ENCODE measurements around the gene GHRH. TPM values are rescaled to one million over a fixed set of nuclear protein-coding genes. Genes with fewer than 3 reads are reported as not detected.

The GHRH gene
- total RNA-seq, 1 donor from 2014 or later, result not detected

DNA sequence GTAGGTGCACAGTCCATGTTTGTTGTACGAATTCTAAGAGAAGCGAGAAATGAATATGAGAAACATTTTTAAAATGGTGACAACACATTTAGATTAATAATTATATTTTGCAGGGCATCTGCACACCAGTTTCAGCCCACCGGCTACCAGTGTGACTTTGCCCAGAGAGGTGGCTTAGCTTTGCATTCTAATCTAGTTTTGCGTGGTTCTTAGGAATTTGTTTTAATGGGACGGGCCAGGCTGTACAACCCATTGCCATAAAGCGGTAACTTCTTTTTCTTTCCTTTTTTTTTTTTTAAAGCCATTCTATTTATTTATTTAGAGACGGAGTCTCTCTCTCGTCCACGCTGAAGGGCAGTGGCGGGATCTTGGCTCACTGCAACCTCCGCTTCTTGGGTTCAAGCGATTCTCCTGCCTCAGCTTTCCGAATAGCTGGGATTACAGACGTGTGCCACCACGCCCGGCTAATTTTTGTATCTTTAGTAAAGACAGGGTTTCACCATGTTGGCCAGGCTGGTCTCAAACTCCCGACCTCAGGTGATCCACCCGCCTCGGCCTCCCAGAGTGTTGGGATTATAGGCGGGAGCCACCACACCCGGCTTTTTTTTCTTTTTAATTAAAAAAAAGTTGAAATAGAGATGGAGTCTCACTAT lies 28.7 kb upstream of the GHRH start:
- DNase-seq (ENCODE audit: low spot score), result no peak

DNA sequence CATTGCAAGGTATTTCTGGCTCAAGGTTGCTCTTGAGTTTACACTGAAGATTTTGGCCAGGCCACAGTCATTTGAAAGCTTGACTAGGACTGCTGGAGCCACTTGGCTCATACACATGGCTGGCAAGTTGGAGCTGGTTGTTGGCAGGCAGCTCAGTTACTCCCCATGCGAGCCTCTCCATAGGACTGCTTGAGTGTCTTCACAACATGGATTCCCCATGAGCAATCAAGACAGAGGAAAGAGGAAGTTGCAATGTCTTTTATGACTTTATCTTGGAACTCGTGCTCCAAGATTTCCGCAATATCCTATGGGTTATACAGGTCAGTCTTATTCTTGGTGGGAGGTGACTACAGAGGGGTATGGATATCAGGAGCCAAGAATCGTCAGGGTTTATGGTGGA lies 26.5 kb upstream of the GHRH start:
- no peak for DNase-seq (ENCODE audit: low spot score)

DNA sequence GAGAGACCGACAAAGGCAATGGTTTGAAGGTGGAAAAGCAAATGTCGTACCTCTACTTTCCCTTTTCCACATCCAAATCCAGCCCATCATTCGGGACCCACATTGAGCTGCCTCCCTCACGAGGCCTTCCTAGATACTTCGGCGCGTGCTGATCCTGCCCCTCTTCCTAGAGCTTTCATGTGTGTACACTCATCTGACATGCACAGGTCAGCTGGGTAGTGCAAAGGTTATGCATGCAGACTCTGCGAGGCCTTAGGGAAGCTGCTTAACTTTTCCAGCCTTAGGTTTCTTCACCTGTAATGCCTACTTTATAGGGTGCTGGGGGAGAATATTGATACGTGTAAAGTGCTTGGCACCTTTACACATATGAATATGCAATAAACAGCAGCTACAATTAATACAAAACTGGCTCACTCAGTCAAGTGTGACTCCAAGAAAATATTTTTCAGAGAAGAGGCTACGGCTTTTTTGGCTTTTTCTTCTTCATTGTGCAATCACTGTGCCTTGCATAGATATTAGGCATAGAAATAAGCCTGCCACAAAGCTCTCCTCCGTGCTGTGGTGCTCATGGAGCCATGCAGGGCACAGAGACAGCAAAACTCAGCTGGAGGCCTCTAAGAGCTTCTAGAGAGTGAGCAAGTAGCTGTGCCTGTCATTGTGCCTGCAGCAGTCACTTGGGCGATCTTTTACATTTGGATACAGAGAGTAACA lies 24.2 kb upstream of the GHRH start:
- no peak for DNase-seq (ENCODE audit: low spot score)

DNA sequence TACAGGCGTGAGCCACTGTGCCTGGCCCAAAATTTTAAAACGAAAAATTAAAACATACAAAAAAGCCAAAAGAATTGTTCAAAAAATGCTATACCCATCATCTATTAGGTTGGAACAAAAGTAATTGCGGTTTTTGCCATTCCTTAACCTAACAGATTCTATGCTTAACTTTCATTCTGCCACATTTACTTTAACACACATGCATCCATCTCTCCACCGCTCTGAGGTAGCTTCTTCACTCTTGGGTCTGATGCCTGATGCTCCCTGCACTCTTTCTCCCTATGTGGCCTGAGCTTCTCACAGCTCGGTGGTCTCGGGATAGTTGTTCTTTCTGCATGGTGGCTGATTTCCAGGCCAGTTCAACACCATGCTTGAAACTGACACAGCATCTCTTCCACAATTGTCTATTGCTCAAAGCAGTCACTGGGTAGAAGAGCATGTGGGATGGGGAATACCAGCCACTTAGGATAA lies 23.1 kb upstream of the GHRH start:
- DNase-seq (ENCODE audit: low spot score), result no peak

- no peak for DNase-seq (ENCODE audit: low spot score)
Observed at GRCh38 chr20:37283530-37284195, 22.0 kb upstream of the GHRH start.

DNA sequence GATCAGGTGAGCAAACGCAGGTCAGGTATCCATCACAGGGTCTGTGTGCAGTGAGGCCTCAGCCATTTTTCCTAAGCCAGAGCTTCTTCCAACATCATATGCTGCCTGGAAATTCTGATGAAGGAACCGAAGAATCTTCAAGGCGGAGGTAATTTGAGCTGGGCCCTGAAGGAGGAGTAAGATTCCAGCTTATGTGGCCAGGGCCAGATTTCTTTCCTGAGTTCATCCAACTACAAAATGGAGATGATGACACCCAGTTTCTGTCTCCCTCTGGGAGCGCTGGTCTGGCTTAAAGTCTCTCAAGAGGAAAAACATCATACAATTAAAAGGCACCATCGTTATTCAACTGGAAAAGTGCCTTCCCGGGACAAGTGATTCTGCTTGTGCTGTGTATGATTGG lies 20.9 kb upstream of the GHRH start:
- DNase-seq (ENCODE audit: low spot score), result no peak

DNA sequence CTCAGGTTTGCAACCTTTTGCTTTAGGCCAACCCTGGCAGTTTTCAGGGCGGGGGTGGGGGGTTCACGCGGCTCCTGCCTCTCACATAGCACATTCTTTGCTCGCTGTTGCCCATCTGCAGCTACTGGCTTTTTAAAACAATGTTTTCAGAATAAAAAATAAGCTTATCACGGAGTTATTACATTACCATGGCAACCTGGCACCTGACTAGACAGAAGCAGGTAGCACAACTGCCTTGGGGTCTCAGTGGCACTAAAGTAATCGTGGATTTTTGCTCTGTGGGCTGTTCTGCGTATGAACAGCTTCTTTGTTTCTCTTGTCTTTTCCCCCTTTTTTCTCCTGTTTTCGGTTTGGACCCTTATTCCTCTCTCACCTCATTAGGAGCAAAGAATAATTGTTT lies 18.8 kb upstream of the GHRH start:
- no peak for DNase-seq (ENCODE audit: low spot score)

- DNase-seq (ENCODE audit: low spot score), result no peak
Observed at GRCh38 chr20:37279820-37280219, 18.2 kb upstream of the GHRH start.

DNA sequence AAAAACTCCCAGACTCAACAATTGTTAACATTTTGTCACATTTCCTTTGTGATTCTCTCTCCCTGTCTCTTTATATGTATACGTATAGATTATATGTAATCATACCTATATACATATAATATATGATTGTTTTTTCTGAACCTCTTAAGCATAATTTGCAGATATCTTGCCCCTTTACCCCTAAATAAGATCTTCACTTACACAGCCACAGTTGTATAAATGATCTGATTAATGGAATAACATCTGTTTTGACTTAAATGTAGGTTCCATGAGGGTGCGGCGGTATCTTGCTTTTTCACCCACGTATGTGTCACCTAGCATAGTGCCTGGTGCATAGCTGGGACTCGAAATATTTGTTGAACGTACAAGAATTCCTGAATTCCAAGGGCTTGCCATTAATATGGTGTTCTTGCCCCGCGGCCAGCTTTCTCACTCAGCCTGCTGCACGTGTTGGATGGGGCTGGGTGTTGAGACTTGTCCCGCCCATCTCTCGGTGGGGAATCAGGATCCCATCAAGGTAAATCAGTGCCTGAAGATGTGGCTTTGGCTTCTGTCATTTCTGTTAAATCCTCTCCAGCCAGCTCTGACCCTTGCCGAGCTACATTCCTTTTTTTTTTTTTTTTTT lies 17.5 kb upstream of the GHRH start:
- DNase-seq (ENCODE audit: low spot score), result no peak

DNA sequence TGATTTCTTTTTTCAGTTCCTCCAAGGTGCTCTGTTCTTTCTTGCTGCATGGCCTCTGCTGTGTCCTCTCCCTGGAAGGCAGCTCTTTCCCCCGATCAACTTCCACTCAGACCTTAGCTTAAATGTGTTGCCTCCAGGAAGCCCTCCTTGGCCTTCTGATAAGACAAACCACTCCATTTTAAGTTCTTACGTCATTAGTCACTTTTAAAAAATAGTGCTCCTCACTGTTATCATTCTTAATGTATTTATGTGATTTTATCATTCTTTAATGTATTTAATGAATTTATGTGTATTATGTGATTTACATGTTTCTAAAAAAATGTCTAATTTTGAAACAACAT lies 15.6 kb upstream of the GHRH start:
- no peak for DNase-seq (ENCODE audit: low spot score)

DNA sequence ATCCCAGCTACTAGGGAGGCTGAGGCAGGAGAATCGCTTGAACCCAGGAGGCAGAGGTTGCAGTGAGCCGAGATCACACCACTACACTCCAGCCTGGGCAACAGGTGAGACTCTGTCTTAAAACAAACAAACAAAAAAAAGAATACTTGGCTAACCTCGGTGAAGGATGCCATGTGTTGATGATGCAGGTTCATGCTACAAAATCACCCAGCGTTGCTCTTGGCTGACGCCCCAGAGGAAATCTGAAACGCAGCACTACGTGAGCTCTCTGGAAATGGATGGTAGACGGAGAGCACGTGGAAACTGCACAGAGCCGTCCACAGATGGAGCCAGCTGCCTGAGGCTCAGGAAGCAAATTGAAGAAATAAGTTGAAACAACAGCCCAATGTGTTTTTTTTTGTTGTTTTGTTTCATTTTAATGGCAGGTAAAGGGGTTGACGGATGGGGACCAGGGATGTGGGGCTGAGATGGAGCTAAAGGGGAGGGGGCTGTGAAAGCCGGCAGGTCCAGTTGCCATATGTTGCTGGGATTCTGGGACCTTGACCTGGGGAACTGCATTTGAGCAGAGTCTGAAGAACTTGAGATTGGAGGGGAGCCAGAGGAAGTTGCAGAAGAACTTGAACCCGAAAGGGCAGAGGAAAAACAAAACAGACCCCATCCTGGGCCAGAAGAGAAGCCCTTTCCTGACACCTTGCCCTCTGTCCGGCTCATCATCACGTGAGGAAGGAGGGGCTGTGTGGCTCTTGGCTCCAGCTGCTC lies 15.1 kb upstream of the GHRH start:
- DNase-seq (ENCODE audit: low spot score), result peak; percentile 71

DNA sequence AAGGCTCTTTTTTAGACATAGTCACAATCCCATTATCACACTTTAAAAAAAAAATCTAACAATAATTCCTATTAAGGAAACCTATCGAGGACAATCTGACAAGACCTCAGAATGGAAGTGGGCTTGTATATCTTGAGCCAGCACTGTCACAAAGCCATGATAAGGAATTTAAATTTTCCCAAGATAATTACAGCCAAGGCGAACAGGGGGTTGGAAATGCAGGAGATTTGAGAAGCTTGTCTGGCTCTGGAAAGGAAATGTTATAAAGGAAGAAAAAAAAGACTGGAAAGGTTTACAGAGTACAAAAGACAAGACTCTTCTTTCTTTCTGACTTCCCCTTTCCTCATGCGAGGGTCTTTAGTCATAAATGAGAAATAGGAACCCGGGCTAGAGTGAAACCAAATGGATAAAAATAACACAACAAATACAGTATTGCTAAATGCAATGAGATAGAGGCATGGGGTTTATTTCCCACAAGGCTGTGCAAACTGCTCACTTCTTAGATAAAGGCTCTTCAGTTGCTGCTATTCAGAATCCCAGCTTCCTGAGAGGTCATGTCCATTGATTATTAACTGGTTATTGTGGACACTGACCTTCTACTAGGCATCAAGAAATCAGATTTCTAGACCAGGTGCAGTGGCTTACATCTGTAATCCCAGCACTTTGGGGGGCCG lies 13.4 kb upstream of the GHRH start:
- DNase-seq (ENCODE audit: low spot score), result no peak

DNA sequence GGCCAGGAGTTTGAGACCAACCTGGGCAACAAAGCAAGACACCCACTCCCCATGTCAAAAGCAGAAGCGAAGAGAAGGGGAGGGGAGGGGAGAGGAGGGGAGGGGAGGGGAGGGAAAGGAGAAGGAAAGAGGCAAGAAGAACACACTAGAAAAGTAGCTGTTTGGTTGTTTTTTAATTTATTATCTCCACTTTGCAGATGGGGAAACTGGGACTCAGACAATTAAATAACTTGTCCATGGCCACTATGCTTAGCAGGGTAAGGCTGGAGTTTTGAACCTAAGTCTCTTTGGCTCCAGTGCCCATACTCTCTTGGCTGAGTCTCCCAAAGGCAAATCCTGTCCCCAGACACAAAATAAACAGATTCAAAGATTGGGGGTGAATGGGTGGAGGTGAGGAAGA lies 12.4 kb upstream of the GHRH start:
- no peak for DNase-seq (ENCODE audit: low spot score)

GRCh38 chr20:37271421-37271768 lies 9.8 kb upstream of the GHRH start:
- DNase-seq (ENCODE audit: low spot score), result no peak

DNA sequence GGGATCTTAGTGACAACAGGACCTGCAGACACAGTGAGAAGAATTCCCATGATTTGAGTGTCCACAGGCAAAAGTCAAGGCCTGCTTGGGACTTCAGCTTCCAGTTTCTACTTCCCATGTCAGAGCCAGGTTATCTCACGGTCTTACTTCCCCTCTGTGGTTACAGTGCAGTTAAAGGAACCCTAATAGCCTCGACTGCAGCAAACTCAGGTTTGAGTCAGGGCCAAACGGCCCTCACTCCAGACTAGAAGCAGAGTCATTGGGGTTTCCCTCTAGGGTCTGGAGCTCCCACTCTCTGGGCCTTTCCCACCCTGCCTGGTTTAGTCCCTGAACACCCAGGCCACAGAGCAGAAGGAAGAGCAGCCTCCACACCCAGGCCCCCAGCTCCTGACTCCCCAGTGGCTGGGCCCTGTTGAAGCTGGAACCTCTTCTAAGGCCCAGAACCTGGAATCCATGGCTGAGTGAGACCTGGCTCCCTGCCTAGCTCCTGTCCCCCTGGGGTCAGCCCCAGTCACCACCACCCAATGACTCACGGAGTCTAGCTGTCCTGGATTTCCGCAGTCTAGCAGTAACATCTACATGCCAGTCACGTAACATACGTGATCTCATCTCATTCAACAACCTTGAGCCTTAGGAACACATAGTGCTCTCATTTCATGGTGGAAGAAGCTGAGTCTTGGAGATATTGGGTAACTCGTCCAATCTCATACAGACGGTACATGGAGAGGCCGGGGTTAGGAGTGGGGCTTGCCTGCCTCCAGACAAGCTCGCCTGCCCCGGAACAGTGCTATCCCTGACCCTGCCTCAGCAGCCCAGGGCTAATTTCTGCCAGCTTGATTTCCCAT lies 9.2 kb upstream of the GHRH start:
- no peak for DNase-seq (ENCODE audit: low spot score)

DNA sequence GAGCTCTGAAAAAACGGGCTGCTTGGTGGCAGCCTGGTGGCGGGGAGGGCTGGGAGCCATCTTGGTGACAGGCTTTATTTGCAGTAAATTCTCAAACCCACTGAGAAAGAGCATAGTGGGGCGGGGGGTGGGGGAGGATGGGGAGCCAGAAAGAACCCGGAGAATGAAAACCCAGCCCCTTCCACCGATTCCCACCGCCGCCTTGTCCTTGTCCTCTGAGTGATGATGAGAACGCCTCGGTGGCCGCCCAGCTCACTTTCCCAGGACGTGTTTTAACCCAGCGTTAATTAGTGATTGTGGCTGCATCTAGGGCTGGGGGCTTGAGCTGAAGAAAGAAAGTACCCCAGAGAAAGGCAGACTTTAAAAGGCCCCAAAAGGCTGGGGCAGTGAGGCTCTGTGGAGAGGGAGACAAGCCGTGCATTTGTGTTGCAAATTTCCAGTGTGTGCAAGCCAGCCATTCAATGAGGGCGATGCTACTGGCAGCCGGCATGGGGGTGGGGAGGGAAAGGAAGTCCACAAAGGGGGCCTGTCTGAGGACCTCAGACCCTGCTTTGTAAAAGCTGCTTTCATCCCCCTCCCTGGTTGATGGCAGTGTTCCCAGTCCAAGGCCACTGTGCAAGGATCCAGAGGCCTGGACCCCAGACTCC lies 6.2 kb upstream of the GHRH start:
- no peak for DNase-seq (ENCODE audit: low spot score)

GRCh38 chr20:37266940-37267666 lies 5.5 kb upstream of the GHRH start:
- DNase-seq (ENCODE audit: low spot score), result no peak

- no peak for DNase-seq (ENCODE audit: low spot score)
Observed at GRCh38 chr20:37265152-37265551, 3.5 kb upstream of the GHRH start.

DNA sequence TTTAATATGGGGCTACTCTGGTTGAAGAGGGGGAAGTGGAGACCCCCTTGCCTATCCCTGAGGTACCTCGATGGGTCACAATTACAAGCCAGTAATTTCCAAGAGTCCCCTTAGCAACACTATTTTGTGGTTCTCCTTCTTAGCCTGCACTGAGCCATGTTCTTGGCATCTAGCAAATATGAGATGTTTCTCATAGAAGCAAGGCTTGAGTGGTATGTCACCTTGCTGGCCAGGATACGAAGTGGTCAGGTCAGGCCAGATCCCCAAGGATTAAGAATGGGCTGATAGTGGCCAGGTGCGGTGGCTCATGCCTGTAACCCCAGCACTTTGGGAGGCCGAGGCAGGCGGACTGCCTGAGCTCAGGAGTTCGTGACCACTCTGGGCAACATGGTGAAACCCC lies 2.1 kb upstream of the GHRH start:
- DNase-seq (ENCODE audit: low spot score), result no peak
